RWPE1 (cell line): Measurements from ENCODE around the gene SPIRE1.

Source experiments
- CTCF ChIA-PET: fragments of 350-600 bp; sonication (Branson Sonifier 250); formaldehyde crosslinking; extraction: SDS; loops from one replicate; lab custom pipeline; 2021; lab: Yijun Ruan, JAX
- POLR2A ChIA-PET: fragments of 400-600 bp; formaldehyde crosslinking; extraction: SDS; loops from one replicate; lab custom pipeline; 2020; ENCODE audit warnings: antibody characterized with exemption; ENCODE audit not compliant: low non-redundant PET; lab: Yijun Ruan, JAX
- DNase-seq: peaks from one replicate; pipeline ENCODE4 v3.0.0; 2012; ENCODE audit warnings: low spot score
- H3K27ac ChIP-seq: fragments of 450-650 bp; 2 replicates; pipeline ENCODE4 v1.5.1; 2017
- TF ChIP-seq, protein P1 (sequence below): fragments of 450-650 bp; conservative IDR thresholded peaks from 2 replicates; pipeline ENCODE4 v1.5.1; 2017; ENCODE audit warnings: low read depth, mild to moderate bottlenecking

Gene SPIRE1

DNA sequence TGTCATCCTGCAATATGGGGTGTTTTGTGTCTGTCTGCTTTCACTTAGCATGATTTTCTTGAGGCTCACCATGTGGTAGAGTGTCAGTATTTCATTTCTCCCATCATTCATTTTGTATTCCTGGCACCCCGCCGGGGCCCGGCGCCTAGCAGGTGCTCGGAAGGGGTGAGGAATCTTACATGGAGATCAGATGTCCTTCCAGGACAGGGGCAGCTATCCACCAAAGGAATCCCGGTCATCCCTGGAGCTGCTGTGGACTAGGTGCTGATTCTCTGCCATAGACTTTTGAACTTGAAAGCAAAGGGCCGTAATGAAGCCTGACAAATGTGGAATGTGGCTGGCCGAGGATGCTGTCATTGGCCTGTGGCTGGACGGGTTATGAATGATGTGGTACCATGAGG lies 247.8 kb downstream of the SPIRE1 start:
- POLR2A ChIA-PET = no interaction called here
- H3K27ac ChIP-seq = peak overlapping the region; percentile 49
- DNase-seq = no peak
- TF ChIP-seq, protein P1, sequence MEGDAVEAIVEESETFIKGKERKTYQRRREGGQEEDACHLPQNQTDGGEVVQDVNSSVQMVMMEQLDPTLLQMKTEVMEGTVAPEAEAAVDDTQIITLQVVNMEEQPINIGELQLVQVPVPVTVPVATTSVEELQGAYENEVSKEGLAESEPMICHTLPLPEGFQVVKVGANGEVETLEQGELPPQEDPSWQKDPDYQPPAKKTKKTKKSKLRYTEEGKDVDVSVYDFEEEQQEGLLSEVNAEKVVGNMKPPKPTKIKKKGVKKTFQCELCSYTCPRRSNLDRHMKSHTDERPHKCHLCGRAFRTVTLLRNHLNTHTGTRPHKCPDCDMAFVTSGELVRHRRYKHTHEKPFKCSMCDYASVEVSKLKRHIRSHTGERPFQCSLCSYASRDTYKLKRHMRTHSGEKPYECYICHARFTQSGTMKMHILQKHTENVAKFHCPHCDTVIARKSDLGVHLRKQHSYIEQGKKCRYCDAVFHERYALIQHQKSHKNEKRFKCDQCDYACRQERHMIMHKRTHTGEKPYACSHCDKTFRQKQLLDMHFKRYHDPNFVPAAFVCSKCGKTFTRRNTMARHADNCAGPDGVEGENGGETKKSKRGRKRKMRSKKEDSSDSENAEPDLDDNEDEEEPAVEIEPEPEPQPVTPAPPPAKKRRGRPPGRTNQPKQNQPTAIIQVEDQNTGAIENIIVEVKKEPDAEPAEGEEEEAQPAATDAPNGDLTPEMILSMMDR = no peak
- CTCF ChIA-PET = interaction anchor here (0.9 kb wide), 1 partner anchor 13 kb away, joined by 4 read pairs; no protein-coding TSS in a partner anchor

DNA sequence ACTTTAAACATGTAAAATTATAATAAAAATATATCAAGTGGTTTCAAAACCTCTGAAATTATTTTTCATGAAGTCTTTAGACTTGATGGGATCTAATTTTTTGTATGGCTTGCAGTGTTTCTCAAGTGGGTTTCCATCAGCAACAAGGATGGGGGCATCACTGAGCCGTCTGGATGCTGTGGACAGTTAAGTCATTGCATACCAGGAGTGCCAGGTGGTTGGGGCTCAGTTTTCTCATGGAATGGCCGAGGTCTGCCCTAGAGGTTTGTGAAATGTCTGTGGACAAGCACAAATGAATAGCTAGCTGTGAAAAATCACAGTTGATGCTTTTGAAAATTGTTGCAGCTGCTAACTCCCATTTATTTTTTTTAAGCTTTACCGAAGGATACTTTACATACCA lies 248.4 kb downstream of the SPIRE1 start:
- POLR2A ChIA-PET = interaction anchor here (0.7 kb wide), 1 partner anchor 34 kb away, joined by 8 read pairs; no protein-coding TSS in a partner anchor
- no peak for DNase-seq
- H3K27ac ChIP-seq = peak overlapping the region; percentile 20; the same call in 1 of the 2 replicates
- CTCF ChIA-PET = interaction anchor here (0.7 to 0.9 kb wide), 2 partner anchors 14 to 501 kb away, joined by 3 to 4 read pairs; partner anchors contain the start of gene MPPE1
- TF ChIP-seq, protein P1 = no peak

GRCh38 chr18:12408247-12408869 lies 249.5 kb downstream of the SPIRE1 start:
- H3K27ac ChIP-seq = peak overlapping the region; percentile 84
- TF ChIP-seq, protein P1 = no peak
- no peak for DNase-seq
- ChIA-PET CTCF (interaction anchor here (0.5 to 0.6 kb wide), 2 partner anchors 12 to 251 kb away, joined by 3 to 4 read pairs; no protein-coding TSS in a partner anchor), POLR2A (no interaction called here)

- TF ChIP-seq, protein P1 = no peak
- ChIA-PET CTCF (no interaction called here), POLR2A (no interaction called here)
- DNase-seq = no peak
- H3K27ac ChIP-seq = no peak overlapping the region
Observed at GRCh38 chr18:12406371-12407111, 251.4 kb downstream of the SPIRE1 start.

DNA sequence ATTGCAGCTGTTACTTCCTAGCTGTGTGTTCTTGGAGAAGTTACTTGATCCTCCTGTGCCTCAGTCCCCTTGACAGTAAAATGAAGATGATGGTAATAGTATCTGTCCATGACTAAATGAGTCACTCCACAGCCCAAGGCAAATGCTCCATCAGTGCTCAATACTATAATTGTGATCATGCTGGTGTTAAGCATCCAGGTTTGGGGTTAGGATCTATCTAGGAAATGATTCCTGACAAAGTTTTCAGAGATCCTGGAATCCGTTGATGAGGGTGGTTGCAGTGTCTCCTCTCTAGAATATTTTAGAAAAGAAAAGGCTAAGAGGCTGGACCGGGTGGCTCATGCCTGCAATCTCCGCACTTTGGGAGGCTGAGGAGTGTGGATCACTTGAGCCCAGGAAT lies 252.8 kb downstream of the SPIRE1 start:
- no peak for DNase-seq
- TF ChIP-seq, protein P1 = no peak
- ChIA-PET CTCF (no interaction called here), POLR2A (no interaction called here)
- H3K27ac ChIP-seq = no peak overlapping the region

DNA sequence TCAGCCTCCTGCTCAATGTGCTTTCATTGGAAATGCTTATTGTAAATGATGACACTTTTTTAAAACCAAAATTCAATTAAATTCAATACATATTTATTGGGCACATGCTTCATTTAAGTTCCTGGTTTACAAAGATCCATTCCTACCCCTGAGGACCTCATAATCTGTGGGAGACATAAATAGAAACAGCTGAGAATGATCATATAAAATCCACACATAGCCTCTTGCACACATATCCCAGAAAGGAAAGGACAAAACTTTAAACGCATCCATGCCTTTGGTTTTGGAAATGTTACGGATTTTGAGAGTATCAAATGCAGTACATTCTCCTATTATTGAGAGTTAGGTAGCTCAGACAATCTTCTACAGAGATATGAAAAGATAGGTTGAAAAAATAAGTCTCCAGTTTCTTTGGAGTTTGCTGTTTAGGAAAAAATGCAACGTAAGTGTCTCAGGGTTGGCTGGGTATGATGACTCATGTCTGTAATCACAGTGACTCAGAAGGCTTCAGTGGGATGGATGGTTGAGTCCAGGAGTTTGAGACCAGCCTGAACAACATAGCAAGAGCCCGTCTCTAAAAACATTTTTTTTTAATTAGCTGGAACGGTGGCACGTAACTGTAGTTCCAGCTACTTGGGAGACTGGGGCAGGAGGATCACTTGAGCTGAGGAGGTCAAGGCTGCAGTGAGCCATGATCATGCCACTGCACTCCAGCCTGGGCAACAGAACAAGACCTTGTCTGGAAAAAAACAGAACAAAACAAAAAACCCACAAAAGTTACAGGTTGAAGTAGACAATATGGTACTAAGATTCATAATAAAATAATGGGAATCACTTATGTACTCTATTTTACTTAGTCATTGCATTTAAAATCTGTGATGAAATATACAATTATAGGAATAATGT lies 254.1 kb downstream of the SPIRE1 start:
- POLR2A ChIA-PET = no interaction called here

More for the DNA sequence above, 254.1 kb downstream of the SPIRE1 start:
- CTCF ChIA-PET = interaction anchor here (0.6 kb wide), 1 partner anchor 303 kb away, joined by 3 read pairs; no protein-coding TSS in a partner anchor
- DNase-seq = peak; percentile 72
- peak overlapping the region; percentile 48; the same call in 1 of the 2 replicates for H3K27ac ChIP-seq
- TF ChIP-seq, protein P1 = no peak
